D341Med (cell line): ENCODE measurements around the gene SGSM1.

Experiments
- DNase-seq: peaks from one replicate; pipeline ENCODE4 v3.0.0; 2012; ENCODE audit warnings: low spot score

Gene SGSM1

GRCh38 chr22:24952837-24953383 is 146.9 kb downstream of the SGSM1 start:
- DNase-seq, result no peak

GRCh38 chr22:24953384-24954113 is 147.5 kb downstream of the SGSM1 start:
- DNase-seq, result peak; percentile 57

DNA sequence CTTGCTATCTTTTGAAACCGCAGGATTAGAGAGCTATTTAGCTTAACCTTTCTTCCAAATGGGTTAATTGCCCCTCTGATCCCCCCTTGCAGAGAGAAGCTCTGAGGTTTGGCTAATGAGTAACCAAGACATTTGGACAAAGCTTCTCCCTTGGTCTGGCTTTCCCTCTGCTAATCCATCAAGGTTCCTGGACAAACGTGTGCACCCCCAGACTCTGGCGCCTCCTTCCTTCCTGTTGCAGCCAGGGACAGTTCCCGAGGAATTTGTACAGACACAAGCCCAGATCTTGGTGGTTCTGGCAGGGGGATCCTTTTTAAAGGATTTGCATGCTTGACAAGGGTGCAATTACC is 148.1 kb downstream of the SGSM1 start:
- no peak for DNase-seq

- DNase-seq, result no peak
Observed at GRCh38 chr22:24954856-24955255, 148.8 kb downstream of the SGSM1 start.

DNA sequence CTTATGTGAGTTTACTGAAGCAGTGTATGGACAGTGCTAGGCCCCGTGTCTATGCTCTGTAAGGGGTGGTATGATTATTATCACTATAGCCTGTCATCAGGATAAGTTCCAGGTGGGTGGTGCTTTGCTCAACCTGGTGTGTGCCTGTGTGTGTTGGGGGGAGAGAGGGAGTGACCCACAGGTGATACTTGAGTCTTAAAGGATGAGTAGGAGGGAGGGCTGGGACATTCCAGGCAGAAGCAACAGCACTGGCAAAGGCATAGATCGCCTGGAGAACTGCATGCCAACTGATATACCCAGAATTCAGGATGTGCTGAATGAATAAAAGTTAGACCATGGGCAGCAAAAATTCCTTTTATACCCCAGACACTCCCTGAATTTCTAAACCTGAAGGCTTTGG is 151.0 kb downstream of the SGSM1 start:
- no peak for DNase-seq

DNA sequence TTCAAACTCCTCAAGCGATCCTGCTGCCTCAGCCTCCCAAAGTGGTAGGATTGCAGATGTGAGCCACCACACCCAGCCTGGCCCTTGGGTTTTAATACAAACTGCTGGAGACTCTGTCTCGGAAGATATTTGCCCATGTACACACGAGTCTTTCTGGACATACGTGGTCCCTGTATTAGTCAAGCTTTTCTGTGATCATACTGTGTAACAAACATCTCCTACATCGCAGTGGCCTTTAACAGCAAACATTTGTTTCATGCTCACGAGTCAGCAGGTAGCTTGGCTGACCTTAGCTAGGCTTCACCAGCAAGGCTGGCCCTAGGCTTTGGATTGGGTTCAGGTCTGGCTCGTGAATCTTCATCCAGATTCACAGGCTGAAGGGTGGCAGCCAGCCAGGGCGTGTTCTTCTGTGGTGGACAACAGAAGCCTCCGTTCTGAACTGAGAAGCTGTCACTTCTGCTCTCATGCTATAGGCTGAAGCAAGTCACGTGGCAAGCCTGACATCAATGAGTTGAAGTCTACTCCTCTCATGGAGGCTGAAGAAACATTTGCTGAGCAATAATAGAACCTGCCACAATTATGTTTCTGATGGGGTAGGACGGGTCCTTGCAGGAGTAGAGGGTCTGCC is 155.3 kb downstream of the SGSM1 start:
- no peak for DNase-seq

DNA sequence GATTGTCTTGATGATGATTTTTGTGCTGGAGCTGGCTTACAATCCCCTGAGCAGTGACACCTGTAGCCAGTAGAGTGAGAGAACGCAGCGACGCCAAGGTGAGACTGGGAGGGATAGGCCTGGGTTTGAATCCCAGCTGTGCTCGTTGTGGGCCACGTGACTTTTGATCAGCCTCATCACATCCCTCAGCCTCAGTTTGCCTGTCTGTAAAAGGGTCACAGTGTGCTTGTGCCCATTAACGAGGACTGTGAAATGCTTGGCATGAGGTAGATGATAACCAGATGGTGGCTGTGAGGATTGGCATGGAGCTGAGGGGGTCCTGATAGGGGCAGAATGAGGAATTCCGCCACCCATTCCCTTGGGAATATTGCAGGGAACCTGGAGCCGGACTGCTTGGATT is 156.1 kb downstream of the SGSM1 start:
- DNase-seq, result no peak

DNA sequence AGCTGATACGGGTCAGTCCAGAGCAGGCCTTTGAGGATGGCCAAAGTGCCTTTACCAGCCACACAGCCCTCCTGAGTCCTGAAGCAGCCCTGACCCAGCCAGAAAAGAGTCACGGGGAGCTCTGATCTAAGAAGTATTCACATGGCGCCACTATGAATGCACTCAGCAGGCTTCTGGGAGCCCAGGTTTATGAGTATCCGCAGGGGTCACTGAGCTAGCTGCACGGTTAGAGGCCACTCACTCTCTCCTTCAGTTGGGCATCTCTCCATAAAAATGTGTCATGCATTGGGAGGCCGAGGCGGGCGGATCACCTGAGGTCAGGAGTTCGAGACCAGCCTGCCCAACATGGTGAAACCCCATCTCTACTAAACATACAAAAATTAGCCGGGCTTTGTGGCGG is 156.8 kb downstream of the SGSM1 start:
- DNase-seq, result no peak

- no peak for DNase-seq
Observed at GRCh38 chr22:24964441-24964840, 158.4 kb downstream of the SGSM1 start.

DNA sequence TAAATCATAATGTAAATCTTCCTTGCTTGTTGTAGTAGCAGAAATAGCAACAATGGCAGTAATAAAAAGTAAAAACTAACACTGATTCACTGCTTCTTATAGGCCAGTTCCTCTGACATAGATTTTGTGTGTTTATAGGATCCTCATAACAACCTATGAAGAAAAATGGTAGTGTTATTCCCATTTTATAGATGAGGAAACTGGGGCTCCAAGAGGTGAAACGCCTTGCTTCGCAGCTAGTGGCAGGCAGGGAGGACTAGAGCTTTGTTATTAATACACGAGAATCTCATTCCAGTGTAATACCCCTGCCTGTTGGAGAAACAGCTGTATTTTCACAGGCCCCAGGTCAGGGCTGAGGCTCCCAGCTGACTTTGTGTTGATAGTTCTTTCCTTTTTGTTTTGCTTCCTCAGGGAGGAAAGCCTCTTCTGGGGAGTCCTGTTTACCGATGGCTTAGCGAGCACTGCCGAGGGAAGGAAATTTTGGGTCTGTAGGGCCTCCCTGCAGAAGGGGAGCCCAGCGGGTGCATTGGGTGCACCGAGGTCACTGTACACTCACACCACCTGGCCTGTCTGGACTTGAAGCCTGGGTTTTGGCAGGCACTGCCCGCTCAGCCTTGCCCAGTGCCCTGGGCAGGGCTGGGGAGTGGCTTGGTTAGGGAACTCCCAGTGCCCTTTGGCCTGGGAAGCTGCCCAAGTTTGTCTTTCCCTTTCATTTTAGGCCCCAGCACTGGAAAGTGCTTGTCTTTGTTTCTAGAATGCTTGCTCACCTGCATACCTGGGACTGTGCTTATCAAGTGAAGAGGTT is 160.0 kb downstream of the SGSM1 start:
- no peak for DNase-seq

- DNase-seq, result no peak
Observed at GRCh38 chr22:24968066-24968561, 162.1 kb downstream of the SGSM1 start.

- DNase-seq, result no peak
Observed at GRCh38 chr22:24969560-24970301, 163.7 kb downstream of the SGSM1 start.

- no peak for DNase-seq
Observed at GRCh38 chr22:24972369-24972768, 166.4 kb downstream of the SGSM1 start.

- DNase-seq, result peak; percentile 8
Observed at GRCh38 chr22:24973872-24974271, 167.9 kb downstream of the SGSM1 start.

- DNase-seq, result no peak
Observed at GRCh38 chr22:24975125-24975640, 169.2 kb downstream of the SGSM1 start.

GRCh38 chr22:24975813-24976341 is 169.9 kb downstream of the SGSM1 start:
- DNase-seq, result peak; percentile 24

GRCh38 chr22:24976442-24977218 is 170.6 kb downstream of the SGSM1 start:
- DNase-seq, result peak; percentile 14
